Heart left ventricle (tissue), 13 donors: Measurements from ENCODE around the gene VASN.

Experiments used
- POLR2A ChIP-seq, 2 donors: fragments of 450-650 bp; IDR thresholded peaks; one replicate each; pipeline ENCODE4 v1.6.1; 2017; ENCODE audit warnings: antibody characterized with exemption in 2 of 2, mild to moderate bottlenecking in 2 of 2, moderate library complexity in 2 of 2
- TF ChIP-seq, protein P1 (sequence below), 12 donors: fragments of 200-600 bp; sonication (generic) in 4 of 12; IDR thresholded peaks; one replicate each; pipeline versions ENCODE4 v1.5.0 to v1.8.0; 2018 to 2022; ENCODE audit warnings: antibody characterized with exemption in 12 of 12, mild to moderate bottlenecking in 5 of 12
- donor health status: ischemic (EF 13 %, LVEDD 7.1; RV severe dilation, severe dysfunction).
- donor health status: DM: no; HTN: yes; CAD: no.
- donor health status: DM: no; HTN: no; CAD: no.
- donor health status: ischemic (EF 25% LVEDD 6.9; RV normal size, moderate dysfunction).
- donor health status: ischemic (EF 25% LVEDD 5.7; RV mildly dilated, moderate dysfunction).
- donor health status: ischemic (EF 35%, LVEDD 5.7; RV mildly dilated, moderate dysfunction).
- donor health status: nonischemic (EF 11% LVEDD 7.7; RV severe dilation, severe dysfunction).
- donor health status: DM: yes; HTN: yes; CAD: no.
- donor health status: PGD.
- donor health status: ischemic (EF 29% LVEDD 5.4; RV normal size, mild dysfunction).
- donor health status: nonischemic (EF 23%, LVEDD 6.1; RV moderate dilation, normal function).

DNA sequence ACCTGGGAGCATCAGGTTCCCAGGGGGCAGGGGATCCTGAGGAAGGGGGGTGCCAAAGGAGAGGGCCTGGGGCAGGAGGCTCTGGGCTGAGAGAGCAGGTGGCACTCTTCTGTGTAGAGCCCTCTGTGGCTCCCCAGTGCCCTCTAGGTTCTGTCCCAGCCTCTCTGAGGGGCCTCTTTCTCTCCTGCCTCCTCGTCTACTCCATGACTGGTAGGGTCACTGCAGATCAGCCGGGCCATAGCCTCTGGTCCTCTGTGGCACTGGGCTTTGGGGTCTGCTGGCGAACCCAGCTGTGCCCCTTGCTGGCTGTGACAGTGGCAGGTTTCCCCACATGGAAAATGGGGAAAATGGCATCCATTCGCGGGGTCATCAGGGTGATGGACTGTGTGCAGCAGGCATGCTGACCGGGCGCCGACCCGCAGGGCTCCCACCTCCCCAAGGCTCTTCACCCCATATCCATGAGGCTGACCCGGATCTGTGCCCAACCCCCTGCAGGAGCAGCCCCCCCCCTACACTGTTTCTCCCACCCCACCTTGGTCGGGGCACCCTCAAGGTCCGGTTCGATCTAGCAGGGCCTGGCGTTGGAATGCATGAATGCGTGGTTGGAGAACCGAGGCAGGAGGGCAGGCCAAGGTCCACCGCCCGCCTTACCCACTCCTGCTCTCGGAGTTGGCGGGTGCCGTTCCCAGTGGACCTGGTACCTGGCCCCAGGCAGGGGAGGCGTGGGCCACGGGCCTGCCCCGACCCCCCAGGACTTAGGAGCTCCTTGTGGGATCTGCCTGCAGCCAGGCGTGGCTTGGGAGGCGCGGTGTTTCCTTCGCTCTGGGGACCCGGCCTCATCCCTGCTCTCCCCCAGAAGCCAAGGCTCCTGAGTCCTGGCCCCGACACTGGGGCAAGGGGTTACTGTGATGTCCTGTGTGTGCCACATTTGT, 49.3 kb upstream of the VASN start:
- TF ChIP-seq, protein P1, sequence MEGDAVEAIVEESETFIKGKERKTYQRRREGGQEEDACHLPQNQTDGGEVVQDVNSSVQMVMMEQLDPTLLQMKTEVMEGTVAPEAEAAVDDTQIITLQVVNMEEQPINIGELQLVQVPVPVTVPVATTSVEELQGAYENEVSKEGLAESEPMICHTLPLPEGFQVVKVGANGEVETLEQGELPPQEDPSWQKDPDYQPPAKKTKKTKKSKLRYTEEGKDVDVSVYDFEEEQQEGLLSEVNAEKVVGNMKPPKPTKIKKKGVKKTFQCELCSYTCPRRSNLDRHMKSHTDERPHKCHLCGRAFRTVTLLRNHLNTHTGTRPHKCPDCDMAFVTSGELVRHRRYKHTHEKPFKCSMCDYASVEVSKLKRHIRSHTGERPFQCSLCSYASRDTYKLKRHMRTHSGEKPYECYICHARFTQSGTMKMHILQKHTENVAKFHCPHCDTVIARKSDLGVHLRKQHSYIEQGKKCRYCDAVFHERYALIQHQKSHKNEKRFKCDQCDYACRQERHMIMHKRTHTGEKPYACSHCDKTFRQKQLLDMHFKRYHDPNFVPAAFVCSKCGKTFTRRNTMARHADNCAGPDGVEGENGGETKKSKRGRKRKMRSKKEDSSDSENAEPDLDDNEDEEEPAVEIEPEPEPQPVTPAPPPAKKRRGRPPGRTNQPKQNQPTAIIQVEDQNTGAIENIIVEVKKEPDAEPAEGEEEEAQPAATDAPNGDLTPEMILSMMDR (IDR thresholded peaks at IDR 0.05), result no peak
- TF ChIP-seq POLR2A (IDR thresholded peaks at IDR 0.05), result no peak
